ENCODE results near the gene G6PC3.
"Not testable (repeated sequence)": the region's sequence is repeated elsewhere in the genome, so short reads cannot be mapped to it uniquely, and the experiment has no call there.

GRCh38 chr17:44101858-44102257, 31.3 kb downstream of the G6PC3 start:
- not testable (repeated sequence) for TF ChIP-seq REST (IDR thresholded peaks at IDR 0.05; ENCODE audit: insufficient replicate concordance, low read depth); CTCF (IDR thresholded peaks at IDR 0.05; ENCODE audit: insufficient read depth, low read length); POLR2AphosphoS5 (IDR thresholded peaks at IDR 0.05; ENCODE audit: low read depth)
